Retinal pigment epithelial cell (primary cell): ENCODE measurements around the gene CHST4.
A peak's percentile ranks its signal among the peaks of the same experiment; 100 is the strongest.

Experiments used
- DNase-seq: peaks from one replicate; pipeline ENCODE4 v3.0.0-alpha.2; 2010; ENCODE audit warnings: low read depth
- H3K4me3 ChIP-seq: 2 replicates; pipeline ENCODE4 v1.5.1; 2011; ENCODE audit warnings: mild to moderate bottlenecking, low read length, control low read depth, moderate library complexity
- TF ChIP-seq, protein P1 (sequence below): conservative IDR thresholded peaks from 2 replicates; pipeline ENCODE4 v1.5.1; 2011; ENCODE audit warnings: low read depth, low read length, control low read depth, inconsistent platforms

The CHST4 gene

DNA sequence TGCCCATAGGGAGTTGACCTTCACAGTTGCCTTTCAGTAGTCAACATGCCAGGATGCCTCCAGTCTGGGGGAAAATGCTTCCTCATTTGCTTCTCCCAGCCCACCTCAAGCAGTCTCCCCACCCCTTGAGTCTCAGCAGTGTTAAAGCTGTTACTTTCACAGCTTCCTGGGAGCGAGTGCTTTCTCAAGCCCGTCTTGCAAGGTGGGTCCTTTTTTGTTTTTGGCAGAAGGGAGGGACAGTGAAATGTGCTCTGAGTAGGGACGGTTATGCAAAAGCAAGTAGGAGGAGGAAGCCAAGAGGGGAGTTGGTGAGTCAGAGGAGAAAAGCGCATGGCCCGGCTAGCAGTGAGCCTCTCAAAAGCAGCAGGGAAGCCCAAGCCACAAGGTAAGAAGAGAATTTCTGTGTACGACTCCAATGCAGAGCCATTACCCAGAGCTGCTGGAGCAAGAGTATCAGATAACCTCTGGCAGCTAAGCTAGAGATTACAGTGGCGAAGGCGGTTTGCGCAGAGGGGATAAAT lies at the start of gene CHST4:
Gene CHST4 (plus strand): TSS at position 316 of the 521 bp plus-strand sequence. CDS start 10,252 bp downstream, outside the sequence.
- no peak within 1 kb of the TSS for H3K4me3 ChIP-seq
- TF ChIP-seq, protein P1, sequence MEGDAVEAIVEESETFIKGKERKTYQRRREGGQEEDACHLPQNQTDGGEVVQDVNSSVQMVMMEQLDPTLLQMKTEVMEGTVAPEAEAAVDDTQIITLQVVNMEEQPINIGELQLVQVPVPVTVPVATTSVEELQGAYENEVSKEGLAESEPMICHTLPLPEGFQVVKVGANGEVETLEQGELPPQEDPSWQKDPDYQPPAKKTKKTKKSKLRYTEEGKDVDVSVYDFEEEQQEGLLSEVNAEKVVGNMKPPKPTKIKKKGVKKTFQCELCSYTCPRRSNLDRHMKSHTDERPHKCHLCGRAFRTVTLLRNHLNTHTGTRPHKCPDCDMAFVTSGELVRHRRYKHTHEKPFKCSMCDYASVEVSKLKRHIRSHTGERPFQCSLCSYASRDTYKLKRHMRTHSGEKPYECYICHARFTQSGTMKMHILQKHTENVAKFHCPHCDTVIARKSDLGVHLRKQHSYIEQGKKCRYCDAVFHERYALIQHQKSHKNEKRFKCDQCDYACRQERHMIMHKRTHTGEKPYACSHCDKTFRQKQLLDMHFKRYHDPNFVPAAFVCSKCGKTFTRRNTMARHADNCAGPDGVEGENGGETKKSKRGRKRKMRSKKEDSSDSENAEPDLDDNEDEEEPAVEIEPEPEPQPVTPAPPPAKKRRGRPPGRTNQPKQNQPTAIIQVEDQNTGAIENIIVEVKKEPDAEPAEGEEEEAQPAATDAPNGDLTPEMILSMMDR, result no peak
- peak; percentile 23 for DNase-seq

DNA sequence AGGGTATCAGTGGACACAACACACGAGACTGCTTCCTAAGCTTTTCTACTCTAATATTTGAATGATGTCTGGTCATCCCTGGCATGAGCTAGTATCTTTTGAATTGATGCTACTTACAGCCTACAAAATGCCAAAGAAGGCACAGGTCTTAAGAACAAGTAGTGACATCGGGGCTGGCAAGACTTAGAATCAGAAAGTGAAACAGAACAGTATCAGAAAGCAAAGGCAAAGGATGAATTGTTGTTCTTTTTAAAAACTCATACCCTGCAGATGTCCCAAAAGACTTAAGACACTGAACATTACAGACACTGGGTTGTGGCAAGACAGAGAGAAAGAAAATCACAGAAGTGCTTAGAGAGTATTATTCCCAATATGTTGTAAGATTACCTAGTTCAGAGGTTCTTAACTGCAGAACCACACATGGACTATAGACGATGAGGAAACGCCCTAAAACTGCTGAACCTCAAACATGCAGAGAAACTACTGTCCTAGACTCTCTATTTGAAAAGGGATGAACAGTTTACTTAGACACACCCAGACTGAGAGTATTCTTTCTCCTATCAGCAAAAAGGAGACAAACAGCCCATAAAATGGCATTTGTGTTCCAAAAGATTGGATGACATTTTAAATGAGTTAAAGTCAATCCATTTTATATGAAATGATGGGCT lies 49.6 kb upstream of the CHST4 start:
- H3K4me3 ChIP-seq, result no peak overlapping the region
- no peak for DNase-seq
- TF ChIP-seq, protein P1, result no peak

DNA sequence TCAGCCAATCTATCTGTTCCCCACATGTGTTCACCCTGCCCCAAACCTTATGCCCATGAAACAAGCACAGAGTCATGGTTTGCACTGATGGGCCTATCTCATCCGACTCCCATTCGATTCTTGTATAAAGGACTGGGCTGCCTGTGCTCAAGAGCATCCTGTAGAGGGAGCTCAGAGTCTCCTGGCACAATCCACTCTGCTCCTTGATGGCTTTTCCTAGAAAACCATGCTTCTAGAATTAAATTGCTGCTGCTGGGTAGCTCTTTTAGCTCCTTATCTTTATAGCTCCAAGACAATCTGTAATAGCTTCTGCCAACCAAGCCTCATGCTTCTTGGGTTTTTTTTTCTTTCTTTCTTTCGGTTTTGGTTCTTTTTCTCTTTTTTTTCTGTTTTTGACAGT lies 46.8 kb upstream of the CHST4 start:
- no peak for DNase-seq
- TF ChIP-seq, protein P1, result peak; percentile 73

DNA sequence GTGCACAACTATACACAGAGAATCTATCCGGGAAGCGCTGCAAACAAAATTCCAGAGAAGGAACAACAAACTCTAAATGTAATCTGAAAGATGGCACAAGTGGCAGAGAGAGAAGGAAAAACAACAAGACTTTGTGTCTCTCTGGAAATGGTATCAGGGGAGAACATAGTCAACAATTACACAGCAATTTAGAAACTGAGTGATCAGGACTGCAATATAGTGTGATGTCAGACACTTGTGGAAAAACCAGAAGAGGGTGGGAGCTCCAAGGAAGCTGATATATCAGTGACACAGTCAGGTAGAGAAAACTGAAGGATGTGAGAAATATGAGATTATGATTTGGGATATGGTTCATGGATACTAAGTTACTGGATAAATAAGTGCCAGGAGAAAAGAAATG lies 45.3 kb upstream of the CHST4 start:
- H3K4me3 ChIP-seq, result no peak overlapping the region
- TF ChIP-seq, protein P1, result no peak
- DNase-seq, result no peak

More for the DNA sequence above, 46.8 kb upstream of the CHST4 start:
- no peak overlapping the region for H3K4me3 ChIP-seq

DNA sequence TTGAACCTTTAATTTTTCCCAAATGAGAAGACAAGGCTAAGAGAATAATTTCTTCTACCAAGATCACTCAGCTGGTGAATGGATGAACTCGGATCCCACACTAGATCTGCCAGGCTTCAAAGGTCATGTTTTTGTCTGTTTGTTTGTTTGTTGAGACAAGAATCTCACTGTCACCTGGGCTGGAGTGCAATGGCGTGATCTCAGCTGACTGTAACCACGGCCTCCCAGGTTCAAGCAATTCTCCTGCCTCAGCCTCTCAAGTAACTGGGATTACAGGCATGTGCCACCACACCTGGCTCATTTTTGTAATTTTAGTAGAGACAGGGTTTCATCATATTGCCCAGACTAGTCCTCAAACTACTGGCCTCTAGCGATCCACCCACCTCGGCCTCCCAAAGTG lies 43.7 kb upstream of the CHST4 start:
- no peak for DNase-seq
- TF ChIP-seq, protein P1, result no peak
- no peak overlapping the region for H3K4me3 ChIP-seq

DNA sequence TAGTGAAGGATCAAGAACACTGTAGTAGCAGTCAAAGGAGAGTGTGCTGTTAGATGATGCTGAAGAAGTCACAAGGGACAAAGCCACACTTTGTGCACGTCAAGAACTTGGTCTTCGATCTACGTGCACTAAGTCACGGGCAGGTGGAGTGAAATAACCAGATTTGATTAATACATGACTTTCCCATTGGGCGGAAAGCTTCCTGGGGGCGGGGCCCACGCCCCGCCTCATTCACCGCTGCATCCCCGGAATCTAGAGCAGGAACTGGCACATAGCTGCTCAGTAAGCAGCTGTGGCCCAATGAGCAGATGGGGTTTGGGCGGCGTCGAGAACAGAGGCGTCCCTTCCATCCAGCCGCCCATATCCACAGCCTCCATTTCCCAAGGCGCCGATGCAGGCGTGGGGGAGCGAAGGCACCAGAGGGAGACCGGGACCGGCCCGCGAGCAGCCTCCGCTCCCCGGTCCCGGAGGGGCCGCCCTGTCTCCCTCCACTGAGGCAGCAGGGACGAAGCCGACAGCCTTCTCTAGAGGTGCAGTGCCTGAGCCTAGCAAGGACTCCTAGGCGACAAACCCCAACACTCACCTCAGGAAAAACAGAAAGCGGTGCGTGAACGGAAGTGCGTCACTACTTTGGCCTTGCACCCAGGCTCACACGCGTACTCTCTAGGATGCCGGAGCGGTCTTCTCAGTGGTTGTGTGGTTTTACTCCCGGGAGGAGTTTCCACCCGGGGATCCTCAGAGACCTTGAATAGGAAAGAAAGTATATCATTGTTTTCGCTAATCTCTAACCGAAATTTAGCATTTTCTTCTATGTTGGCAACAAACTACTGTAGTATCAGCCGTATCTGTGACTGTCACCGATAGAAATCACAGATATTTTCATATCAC lies 42.0 kb upstream of the CHST4 start:
- peak overlapping the region; percentile 89 for H3K4me3 ChIP-seq
- peak; percentile 84 for DNase-seq
- TF ChIP-seq, protein P1, result no peak

DNA sequence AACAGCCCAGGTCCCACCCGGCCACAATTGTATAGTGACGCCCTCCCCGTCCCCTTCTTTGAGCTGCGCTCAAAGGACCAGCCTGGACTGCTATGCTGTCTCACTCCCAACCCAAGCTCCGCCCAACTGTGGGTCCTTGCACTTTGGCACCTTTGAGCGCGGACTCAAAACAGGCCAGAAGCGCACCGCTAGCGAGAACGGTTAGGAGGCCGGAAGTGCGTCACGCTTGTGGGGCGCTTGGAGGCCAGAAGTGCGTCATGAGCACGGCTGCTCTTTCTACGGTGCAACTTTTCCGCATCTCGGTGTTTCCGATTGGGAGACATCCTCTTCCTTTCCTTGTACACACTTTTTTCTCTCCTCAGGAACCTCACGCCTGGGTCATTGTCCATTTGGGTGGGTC lies 37.1 kb upstream of the CHST4 start, which contains the start of gene ZNF19:
Gene ZNF19 (minus strand): TSS at position 203 of the 400 bp plus-strand sequence. CDS start 7,210 bp downstream, outside the sequence.
- TF ChIP-seq, protein P1, result no peak
- H3K4me3 ChIP-seq, result no peak within 1 kb of the TSS

More for the DNA sequence above, 37.1 kb upstream of the CHST4 start, which contains the start of gene ZNF19:
- no peak for DNase-seq
